Measurements from ENCODE around the gene COL5A3.

The COL5A3 gene

DNA sequence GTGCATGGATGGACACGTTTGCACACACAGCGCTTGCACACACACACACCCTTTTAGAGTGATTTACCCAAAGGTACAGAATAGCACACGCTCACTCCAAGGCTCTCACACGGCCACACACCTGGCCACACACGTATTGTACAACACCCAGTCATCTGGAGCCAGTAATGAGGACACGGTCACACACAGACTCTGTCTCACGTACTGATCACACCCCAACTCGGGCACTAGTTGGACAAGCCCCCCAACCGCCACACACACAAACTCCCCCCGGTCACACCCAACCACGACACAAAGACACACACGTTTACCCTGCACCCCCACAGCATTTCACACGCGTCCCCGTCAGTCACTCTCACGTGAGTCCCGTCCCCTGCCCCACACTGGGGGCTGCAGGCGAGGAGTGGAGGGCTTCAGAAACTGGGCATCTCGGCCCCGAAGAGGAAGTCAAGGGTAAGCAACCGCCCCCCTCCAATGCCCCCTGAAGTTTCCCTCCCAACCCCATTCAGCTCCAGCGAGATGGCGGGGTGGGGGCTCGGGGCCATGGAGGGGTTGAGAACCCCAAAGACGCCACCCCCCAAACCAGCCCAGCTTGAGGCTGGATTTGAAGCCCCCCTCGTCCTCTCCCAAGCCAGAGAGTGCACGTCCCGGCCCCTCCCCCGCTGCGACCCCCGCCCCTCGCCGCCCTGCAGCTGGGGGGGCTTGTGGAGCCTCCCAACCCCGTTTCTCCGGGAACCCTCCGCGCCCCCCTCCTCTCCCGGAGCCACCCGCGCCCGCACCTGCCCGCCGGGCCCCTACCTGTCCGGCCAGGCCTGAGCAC is 74.6 kb downstream of the COL5A3 start:
- H3K27ac ChIP-seq (ENCODE audit: low read length): no peak overlapping the region
- H3K4me3 ChIP-seq (ENCODE audit: low read length): no peak overlapping the region
- H3K4me2 ChIP-seq (ENCODE audit: low read depth, low read length): no peak overlapping the region
- H3K4me1 ChIP-seq (ENCODE audit: low read length): no peaks in the 10 kb centered on the region
- H3K79me2 ChIP-seq (ENCODE audit: low read length): no peaks in the 10 kb centered on the region
- DNase-seq: no peak
- H3K27me3 ChIP-seq (replicated peaks; ENCODE audit: insufficient read depth, low read length): peaks cover 66% of the 10 kb centered on the region
- H3F3A ChIP-seq (ENCODE audit: insufficient read depth, low read length): no peaks in the 10 kb centered on the region
- H3K9me3 ChIP-seq (replicated peaks; ENCODE audit: insufficient read depth, low read length): no peaks in the 10 kb centered on the region
- no peak overlapping the region for H2AFZ ChIP-seq (ENCODE audit: low read length)
- no peak overlapping the region for H3K9ac ChIP-seq (ENCODE audit: low read length)
- H4K20me1 ChIP-seq (ENCODE audit: insufficient read depth, low read length): no peaks in the 10 kb centered on the region
- H3K9me2 ChIP-seq (replicated peaks; ENCODE audit: insufficient read depth, low read length): no peaks in the 10 kb centered on the region
- H3K36me3 ChIP-seq (replicated peaks; ENCODE audit: insufficient read depth, low read length): no peaks in the 10 kb centered on the region
- TF ChIP-seq, protein P1, sequence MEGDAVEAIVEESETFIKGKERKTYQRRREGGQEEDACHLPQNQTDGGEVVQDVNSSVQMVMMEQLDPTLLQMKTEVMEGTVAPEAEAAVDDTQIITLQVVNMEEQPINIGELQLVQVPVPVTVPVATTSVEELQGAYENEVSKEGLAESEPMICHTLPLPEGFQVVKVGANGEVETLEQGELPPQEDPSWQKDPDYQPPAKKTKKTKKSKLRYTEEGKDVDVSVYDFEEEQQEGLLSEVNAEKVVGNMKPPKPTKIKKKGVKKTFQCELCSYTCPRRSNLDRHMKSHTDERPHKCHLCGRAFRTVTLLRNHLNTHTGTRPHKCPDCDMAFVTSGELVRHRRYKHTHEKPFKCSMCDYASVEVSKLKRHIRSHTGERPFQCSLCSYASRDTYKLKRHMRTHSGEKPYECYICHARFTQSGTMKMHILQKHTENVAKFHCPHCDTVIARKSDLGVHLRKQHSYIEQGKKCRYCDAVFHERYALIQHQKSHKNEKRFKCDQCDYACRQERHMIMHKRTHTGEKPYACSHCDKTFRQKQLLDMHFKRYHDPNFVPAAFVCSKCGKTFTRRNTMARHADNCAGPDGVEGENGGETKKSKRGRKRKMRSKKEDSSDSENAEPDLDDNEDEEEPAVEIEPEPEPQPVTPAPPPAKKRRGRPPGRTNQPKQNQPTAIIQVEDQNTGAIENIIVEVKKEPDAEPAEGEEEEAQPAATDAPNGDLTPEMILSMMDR (IDR thresholded peaks at IDR 0.05; ENCODE audit: low read length): no peak
- no peak for TF ChIP-seq EZH2phosphoT487 (IDR thresholded peaks at IDR 0.05; ENCODE audit: low read length)
- TF ChIP-seq EZH2 (optimal IDR thresholded peaks at IDR 0.05; ENCODE audit: low read depth, low read length): no peak

DNA sequence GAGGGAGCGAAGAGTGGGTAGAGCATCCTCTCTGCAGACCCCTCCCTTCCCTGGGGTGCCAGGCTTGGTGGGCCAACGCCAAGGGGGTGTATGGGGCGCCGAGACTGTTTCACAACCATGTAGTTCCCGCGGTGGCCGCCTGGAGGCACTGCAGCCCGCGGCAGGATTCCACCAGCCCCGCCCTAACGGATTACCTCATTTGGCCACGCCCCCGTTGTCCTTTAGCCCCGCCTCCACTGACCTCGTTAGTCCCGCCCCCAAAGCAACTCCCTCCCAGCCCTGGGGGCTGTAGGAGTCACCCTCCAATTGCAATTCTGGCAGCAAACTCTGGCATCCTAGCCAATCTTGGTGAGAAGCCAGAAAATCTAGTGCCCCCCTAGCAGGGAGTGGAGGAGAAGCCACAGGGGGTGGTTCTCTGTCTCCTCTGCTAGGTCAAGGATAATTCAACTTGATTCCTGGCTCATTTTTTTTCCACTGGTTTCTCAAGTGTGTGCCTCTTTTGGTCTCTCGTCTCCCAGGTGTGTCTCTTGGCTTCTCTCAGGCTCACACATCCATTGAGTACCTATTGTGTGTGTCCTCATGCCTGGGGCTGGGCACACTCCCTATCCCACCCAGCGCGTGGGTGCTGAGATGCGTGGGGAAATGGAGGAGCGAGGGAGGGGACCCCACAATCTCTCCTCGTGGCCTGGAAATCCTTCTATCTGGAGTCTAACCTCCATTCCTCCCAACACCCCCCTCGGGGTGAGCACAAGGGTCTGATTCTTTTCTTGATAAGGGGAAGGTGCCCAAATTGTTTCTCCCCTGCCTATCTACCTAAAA is 76.0 kb downstream of the COL5A3 start:
- Histone ChIP-seq H3K9me2 (replicated peaks; ENCODE audit: insufficient read depth, low read length) (no peaks in the 10 kb centered on the region), H3K79me2 (ENCODE audit: low read length) (no peaks in the 10 kb centered on the region), H3K9ac (ENCODE audit: low read length) (no peak overlapping the region), H3K4me3 (ENCODE audit: low read length) (no peak overlapping the region), H3K4me2 (ENCODE audit: low read depth, low read length) (no peak overlapping the region), H2AFZ (ENCODE audit: low read length) (no peak overlapping the region), H3K9me3 (replicated peaks; ENCODE audit: insufficient read depth, low read length) (no peaks in the 10 kb centered on the region), H4K20me1 (ENCODE audit: insufficient read depth, low read length) (no peaks in the 10 kb centered on the region), H3K27ac (ENCODE audit: low read length) (no peak overlapping the region), H3K36me3 (replicated peaks; ENCODE audit: insufficient read depth, low read length) (no peaks in the 10 kb centered on the region), H3F3A (ENCODE audit: insufficient read depth, low read length) (no peaks in the 10 kb centered on the region), H3K4me1 (ENCODE audit: low read length) (no peaks in the 10 kb centered on the region), H3K27me3 (replicated peaks; ENCODE audit: insufficient read depth, low read length) (peaks cover 58% of the 10 kb centered on the region)
- TF ChIP-seq EZH2phosphoT487 (IDR thresholded peaks at IDR 0.05; ENCODE audit: low read length): no peak
- TF ChIP-seq, protein P1 (IDR thresholded peaks at IDR 0.05; ENCODE audit: low read length): peak; percentile 90
- DNase-seq: peak; percentile 58

DNA sequence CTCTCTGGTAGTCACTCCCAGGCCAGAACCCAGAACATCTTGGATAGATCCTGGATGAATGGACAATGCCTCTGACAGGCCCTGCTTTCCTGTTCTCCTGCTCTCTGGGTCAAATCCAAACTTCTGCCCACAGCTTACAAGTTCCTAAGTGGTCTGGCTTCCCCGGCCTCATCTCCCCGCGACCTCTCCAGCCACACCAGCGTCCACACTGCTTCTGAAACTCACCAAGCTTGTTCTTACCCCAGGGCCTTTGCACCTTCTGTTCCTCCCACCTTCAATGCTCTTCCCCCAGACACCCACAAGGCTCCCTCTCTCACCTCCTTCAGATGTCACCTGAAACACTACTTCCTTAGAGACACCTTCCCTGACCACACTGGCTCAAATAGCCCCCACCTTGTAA is 77.5 kb downstream of the COL5A3 start:
- no peaks in the 10 kb centered on the region for H3K9me2 ChIP-seq (replicated peaks; ENCODE audit: insufficient read depth, low read length)
- H3K79me2 ChIP-seq (ENCODE audit: low read length): no peaks in the 10 kb centered on the region
- no peaks in the 10 kb centered on the region for H3K36me3 ChIP-seq (replicated peaks; ENCODE audit: insufficient read depth, low read length)
- no peaks in the 10 kb centered on the region for H3K9me3 ChIP-seq (replicated peaks; ENCODE audit: insufficient read depth, low read length)
- no peak for TF ChIP-seq EZH2phosphoT487 (IDR thresholded peaks at IDR 0.05; ENCODE audit: low read length)
- TF ChIP-seq EZH2 (optimal IDR thresholded peaks at IDR 0.05; ENCODE audit: low read depth, low read length): no peak
- TF ChIP-seq, protein P1 (IDR thresholded peaks at IDR 0.05; ENCODE audit: low read length): no peak
- no peaks in the 10 kb centered on the region for H4K20me1 ChIP-seq (ENCODE audit: insufficient read depth, low read length)
- no peak overlapping the region for H3K27ac ChIP-seq (ENCODE audit: low read length)
- no peaks in the 10 kb centered on the region for H3F3A ChIP-seq (ENCODE audit: insufficient read depth, low read length)
- no peak for DNase-seq
- no peak overlapping the region for H2AFZ ChIP-seq (ENCODE audit: low read length)
- H3K4me2 ChIP-seq (ENCODE audit: low read depth, low read length): no peak overlapping the region
- H3K4me3 ChIP-seq (ENCODE audit: low read length): no peak overlapping the region
- H3K27me3 ChIP-seq (replicated peaks; ENCODE audit: insufficient read depth, low read length): peaks cover 54% of the 10 kb centered on the region
- no peaks in the 10 kb centered on the region for H3K4me1 ChIP-seq (ENCODE audit: low read length)
- no peak overlapping the region for H3K9ac ChIP-seq (ENCODE audit: low read length)
